Measurements from ENCODE around the gene OPCML.

OPCML gene

GRCh38 chr11:132721526-132721925 is 810.8 kb downstream of the OPCML start:
- no peak for DNase-seq (ENCODE audit: low read depth)

GRCh38 chr11:132719684-132720083 is 812.6 kb downstream of the OPCML start:
- DNase-seq (ENCODE audit: low read depth), result no peak

DNA sequence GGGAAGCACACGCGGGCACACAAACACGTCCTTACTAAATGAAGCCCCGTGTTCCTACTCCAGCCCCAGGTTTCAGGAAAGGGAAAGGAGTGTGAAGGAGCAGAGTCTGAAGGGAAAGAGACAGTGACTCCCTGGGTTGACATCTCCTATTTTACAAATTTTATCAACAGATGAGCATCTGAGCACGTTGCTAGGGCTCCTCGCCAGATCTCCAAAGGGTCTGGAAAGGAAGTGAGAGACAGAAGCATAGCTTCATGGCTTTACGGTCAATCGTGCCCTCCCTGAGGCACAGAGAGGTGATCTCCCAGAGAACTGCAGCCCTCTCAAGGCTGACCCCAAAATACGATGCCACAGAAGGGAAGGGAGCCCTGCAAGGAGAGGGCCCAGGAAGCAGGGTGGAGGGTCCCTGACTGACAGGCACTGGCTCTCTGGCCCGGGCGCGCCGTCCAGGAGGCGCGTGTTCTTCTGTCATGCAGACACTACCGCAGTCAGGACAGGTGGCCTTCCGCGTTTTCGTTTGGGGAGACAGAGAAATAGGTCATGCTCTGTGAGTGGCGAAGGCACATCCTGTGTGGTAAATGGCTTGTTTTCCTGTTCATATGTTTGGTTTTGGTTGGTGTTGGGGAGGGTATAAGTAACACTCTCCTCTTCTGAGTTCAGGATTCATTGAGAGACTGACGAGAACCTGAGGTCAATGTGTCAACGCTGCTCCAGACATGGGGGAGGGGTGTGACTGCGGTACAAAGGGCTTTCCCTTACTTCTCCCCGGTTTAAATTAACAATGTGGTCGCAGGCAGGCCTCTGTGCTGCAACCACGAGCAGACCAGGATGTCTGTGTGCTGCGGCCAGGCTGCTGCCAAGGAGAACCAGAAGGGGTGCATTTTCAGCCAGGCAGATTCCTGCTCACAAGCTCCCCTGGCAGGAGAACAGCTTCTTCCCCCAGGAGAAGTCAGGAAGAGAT is 813.3 kb downstream of the OPCML start:
- no peak for DNase-seq (ENCODE audit: low read depth)

DNA sequence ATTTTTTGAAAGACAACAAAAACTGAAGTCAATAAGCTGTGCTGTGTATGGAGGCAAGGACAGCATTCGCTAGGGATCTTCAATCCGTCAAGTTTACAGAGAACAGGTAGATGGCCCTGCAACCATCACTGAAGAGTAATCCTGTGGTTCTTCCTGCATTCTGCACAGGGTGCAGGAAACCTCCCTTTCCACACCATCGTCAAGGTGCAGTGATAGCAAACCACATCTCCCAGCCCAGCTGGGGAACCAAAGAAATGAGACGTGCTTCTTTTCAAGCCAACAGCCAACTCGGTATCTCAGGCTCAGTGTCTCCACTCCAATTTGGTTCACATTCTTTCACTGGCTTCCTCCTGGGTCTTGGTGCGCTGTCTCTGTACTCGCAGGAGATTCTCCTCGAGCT is 814.5 kb downstream of the OPCML start:
- DNase-seq (ENCODE audit: low read depth), result no peak

DNA sequence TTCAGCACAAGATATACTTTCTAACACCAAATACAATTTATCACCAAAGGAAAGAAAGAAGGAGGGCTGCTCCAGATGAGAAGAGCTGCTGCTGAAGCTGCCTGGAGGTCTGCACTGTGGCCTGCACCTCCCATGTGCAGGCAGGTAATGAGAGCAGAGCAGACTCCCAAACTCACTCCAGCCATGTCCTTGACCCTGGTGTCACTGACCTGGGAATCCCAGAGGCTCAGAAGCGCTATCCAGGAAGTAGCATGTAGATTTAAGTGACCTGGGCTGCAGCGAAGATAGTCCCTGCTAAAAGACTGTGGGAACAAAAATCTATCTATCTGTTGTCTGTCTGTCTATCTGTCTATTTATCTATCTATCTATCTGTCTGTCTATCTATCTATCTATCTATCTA is 816.3 kb downstream of the OPCML start:
- DNase-seq (ENCODE audit: low read depth), result no peak

DNA sequence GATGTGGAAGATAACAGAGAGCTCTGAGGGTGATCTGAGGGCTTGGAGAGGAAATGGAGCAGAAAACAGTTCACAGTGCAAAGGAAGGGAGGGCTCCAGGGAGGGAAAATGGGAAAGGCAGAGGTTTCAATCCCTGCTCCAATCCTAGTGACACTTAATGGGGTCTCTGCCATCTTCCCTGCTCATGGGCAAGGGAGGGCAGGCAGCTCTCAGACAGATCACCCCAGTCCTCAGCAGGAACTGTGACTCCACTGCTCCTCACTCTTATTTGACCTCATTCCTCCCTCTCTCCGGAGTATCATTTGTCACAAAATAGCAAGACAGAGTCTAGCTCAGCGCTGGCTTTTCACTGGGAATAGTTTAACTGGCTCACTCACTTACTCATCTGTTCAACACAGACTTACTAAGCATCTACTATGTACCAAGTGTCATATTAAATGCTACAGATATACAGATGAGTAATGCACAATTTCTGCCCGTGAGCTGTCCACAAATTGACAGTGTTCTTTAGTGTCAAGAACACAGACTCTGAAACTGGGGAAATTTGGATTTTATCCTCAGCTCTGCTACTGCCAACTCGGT is 817.4 kb downstream of the OPCML start:
- no peak for DNase-seq (ENCODE audit: low read depth)

GRCh38 chr11:132712466-132712865 is 819.8 kb downstream of the OPCML start:
- DNase-seq (ENCODE audit: low read depth), result no peak

DNA sequence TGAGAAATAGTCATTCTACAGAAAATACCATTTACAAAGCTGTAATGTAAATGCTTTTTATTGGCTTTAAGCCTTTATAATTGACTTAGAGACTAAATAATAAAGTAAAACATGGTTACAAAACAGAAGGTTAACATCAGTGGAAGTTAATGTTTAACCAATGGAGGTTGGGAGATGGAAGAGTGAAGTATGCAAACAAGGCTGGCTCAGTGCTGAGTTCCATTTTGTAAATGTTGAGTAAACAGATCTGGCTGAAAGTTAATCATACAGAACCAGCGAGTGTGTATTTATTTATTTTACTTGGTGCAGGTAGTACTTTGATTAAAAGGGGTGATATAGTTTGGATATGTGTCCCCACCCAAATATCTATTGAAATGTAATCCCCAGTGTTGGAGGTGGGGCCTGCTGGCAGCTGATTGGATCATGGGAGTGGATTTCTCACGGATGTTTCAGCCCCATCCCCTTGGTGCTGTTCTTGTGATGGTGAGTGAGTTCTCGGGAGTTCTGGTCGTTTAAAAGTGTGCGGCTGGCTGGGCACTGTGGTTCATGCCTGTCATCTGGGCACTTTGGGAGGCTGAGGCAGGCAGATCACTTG is 827.4 kb downstream of the OPCML start:
- DNase-seq (ENCODE audit: low read depth), result no peak

DNA sequence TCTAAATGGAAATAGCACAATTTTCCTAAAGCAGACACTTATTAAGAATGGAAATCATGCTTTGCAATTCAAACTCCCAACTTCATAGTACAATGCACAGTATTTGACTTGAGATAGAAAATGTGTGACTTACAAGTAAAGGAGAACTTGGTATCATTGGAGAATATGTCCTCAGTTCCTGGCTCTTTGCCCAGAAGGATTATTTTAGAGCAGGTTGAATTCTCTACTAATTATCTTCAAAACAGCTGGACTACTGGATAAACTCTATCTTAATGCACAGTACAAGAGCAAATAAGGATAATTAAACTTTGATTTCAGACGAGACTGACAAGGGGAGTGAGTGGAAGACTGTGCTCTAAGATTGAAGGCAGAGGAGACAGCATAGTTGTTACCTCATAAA is 839.4 kb downstream of the OPCML start:
- DNase-seq (ENCODE audit: low read depth), result no peak

DNA sequence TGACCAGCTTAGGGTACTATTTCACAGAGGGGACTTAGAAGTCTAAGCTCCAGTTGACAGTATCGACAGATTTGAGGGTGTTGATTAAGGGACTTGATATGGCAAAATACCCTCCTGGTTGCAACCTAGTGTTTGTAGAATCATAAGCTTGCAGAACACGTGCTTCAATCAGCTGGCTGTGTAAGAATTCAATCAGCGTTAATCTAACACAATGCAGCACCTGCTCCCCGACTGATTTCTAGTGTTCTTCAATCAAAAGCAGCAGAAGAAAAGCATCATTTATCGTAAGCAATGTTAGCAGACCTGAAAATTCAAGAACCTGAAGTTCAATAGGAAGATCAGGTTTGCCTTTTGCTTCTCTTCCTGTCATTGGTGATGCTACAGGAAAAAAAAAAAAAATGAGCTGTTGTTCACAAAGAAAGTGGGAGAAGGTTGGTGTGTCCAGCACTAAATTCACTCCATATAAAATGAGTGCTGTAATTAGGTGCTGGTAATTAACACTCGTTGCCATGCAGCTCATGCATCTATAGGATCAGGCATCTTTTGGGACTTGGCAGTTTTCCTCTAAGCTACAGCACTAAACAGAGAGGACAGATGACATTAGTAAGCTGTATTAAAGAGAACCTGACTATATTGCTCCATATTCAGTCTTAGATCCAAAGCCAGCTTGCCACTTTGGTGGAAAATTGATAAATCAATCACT is 840.3 kb downstream of the OPCML start:
- DNase-seq (ENCODE audit: low read depth), result no peak

DNA sequence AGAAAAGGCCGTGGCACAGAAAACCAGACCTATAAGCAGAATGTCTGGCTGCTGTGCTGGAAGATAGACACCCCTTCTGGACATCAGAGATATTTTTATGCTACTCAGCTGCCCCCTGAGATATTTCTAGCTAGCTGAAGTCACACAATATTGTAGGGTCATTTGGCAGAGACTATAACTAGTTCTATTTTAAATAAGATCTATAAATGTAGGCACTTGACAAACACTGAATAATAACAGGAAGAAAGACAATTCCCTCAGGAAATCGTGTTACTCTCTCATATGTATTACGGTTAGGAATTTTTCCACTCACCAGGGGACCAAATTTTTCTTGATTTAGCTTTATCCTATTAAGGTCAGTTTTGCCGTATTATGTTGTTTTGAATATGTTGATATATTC is 845.4 kb downstream of the OPCML start:
- DNase-seq (ENCODE audit: low read depth), result no peak

DNA sequence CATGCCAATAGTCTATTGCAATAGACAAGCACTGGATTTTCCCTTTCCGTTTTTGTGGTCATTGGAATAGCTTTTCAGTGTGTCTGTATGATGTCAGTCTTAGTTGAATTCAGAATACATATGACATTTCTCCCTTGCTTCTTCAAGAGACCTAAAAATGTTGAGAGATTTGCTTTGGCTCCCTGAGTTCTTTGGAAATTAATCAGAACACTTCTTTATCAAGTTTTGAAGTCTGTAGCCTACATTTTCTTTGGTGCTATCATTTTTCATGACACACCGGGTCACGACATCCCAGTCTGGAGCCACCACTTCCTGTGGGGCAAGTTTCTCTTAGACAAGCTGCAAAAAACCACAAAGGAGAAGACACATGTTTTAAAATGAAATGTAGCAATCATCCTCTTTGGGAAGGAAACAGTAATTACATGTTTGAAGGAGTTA is 847.1 kb downstream of the OPCML start:
- no peak for DNase-seq (ENCODE audit: low read depth)

- no peak for DNase-seq (ENCODE audit: low read depth)
Measured at GRCh38 chr11:132683602-132684001, 848.7 kb downstream of the OPCML start.

DNA sequence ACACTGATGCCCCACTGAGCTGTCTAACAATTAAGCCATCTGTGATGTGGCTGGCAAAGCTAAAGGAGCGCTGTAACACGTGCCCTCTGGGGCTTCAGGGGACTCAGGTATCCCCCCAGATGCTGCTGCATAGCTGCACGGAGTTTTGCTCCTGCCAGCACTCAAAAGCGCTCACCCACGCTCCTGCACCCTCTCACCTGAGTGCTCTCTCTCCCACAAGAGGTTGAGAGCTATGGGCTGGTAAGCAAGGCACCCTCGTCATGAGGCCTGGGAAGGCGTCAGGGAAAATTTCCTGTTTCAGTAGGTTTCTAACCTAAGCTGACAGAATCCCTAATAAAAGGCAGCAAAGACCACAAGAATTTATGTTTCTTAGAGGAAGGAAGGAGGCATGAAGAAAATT is 850.3 kb downstream of the OPCML start:
- DNase-seq (ENCODE audit: low read depth), result no peak

GRCh38 chr11:132680584-132680983 is 851.7 kb downstream of the OPCML start:
- no peak for DNase-seq (ENCODE audit: low read depth)

DNA sequence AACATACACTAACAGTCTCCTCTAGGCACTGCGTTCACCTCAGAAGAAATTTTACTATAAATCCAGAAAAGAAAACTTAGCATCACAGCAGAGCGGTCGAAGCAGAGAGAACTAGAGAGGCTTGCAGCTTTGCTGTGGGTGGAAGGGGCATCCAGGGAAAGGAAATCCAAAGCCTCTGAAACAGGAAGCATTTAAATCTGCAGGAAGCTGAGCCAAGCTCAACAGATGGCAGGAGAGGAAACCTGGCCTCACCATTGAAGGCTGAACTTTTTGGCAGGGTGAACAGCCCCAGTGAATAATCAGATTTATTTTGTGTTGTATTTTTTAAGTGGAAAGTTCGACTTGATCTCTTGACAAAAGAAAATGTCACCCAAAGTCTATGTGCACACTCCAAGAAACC is 858.1 kb downstream of the OPCML start:
- no peak for DNase-seq (ENCODE audit: low read depth)

- no peak for DNase-seq (ENCODE audit: low read depth)
Measured at GRCh38 chr11:132671851-132672370, 860.4 kb downstream of the OPCML start.

DNA sequence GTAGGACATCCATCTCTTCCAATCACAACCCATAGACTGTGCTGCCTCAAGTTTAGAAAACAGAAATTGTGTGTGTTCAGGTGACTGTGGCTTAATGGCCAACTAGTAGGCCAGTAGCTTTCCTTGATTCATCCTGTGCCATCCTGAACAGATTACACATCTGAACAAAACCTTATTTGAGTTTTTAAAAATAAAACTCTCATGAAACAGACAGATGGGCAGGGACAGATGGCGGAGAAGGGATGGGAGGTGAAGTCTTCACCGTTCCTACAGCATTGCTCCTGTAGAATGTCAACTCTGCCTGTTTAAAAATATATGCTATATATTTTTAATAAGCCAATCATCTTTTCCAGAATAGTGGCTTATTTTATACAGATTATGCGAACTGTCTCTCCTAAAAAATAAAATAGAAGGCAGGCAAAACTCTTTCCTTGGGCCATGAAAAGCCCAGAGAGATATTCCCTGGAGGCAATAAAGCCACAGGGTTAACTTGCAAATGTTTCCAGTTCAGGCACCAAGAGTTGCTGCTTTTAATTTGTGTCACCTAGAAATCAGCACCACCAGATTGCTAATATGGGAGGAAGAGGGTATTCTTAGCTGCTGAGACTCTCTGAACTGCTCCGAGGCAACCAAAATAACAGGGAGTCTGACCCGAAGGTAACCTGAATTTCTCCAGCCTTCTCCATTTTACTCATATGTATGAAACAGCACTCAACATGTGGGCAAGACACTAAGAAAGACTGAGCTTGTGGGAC is 861.2 kb downstream of the OPCML start:
- no peak for DNase-seq (ENCODE audit: low read depth)

- DNase-seq (ENCODE audit: low read depth), result no peak
Measured at GRCh38 chr11:132669949-132670348, 862.4 kb downstream of the OPCML start.

DNA sequence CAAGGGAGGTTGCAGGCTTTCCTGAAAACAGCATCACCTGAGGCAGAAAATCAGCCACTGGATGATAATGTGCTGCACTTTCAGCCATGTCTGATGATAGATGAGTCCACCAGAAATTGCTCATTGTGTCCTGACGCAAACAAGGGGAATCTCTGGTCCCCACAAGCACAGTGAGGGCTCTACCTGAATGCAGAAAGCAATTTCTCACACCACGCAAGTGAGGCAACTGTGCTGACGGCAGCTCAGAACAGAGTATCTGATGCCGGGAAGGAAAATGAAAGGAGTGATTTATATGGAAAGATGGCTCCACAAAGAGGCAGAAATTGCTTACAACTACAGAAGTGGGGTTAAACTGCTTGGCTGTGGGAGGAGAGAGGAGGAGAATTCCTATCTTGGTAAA is 867.1 kb downstream of the OPCML start:
- no peak for DNase-seq (ENCODE audit: low read depth)

DNA sequence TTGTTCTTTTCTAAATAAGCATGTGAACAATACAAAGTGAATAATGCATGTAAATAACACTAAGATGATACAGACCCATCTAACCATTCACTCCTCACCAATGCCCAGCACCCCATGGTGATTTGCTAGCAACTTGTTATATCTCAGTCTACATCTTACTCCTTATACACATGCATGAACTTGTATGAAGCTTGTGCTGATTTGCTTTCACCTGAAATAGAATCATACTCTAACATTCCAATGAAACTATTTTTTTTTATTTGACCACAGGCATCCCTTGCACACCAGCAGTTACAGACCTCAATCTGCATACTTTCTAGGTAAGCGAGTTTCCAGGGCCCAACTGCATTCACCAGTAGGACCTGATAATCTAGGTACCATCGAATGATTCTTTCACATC is 873.6 kb downstream of the OPCML start:
- DNase-seq (ENCODE audit: low read depth), result no peak

- no peak for DNase-seq (ENCODE audit: low read depth)
Measured at GRCh38 chr11:132658004-132658403, 874.3 kb downstream of the OPCML start.

Measured in stimulated activated CD8-positive, alpha-beta memory T cell treated with anti-CD3 and anti-CD28 coated beads, Interleukin-12 subunit alpha, Interleukin-12 subunit beta, amount 100 ng/mL, for 4 hours (primary cell).